Spinal cord (tissue), 10 donors: ENCODE data around the gene ROR2. TPM values are rescaled to one million over a fixed set of nuclear protein-coding genes. Genes with fewer than 3 reads are reported as not detected.

Experiments
- DNase-seq, 6 donors: peaks; one replicate each; pipeline versions ENCODE4 v3.0.0 to v3.0.0-alpha.2; 2013 to 2015; ENCODE audit warnings: low spot score in 6 of 6, low read depth in 4 of 6
- H3K27ac ChIP-seq: one replicate; pipeline ENCODE4 v1.5.1; 2013; ENCODE audit warnings: low read depth, low read length, control low read depth
- H3K27me3 ChIP-seq: one replicate; pipeline ENCODE4 v1.6.1; 2013; ENCODE audit warnings: low read length; ENCODE audit not compliant: control insufficient read depth, insufficient read depth
- H3K36me3 ChIP-seq: one replicate; pipeline ENCODE4 v1.6.1; 2013; ENCODE audit warnings: low read length; ENCODE audit not compliant: control insufficient read depth, insufficient read depth
- H3K4me1 ChIP-seq: one replicate; pipeline ENCODE4 v1.6.1; 2013; ENCODE audit warnings: low read length; ENCODE audit not compliant: control insufficient read depth, insufficient read depth
- H3K4me3 ChIP-seq: one replicate; pipeline ENCODE4 v1.5.1; 2013; ENCODE audit warnings: low read depth, low read length, control low read depth
- H3K9me3 ChIP-seq: one replicate; pipeline ENCODE4 v1.6.1; 2013; ENCODE audit warnings: low read length; ENCODE audit not compliant: control insufficient read depth, insufficient read depth
- WGBS: methylation state at CpG from one replicate; pipeline ENCODE4 v1.1.5; 2013; ENCODE audit warnings: missing lambda C conversion rate; ENCODE audit not compliant: insufficient coverage; 5-methylcytosine and 5-hydroxymethylcytosine counted together
- polyA plus RNA-seq, 2 donors: library from polyadenylated mRNA; unstranded; fragments of 120-200 nt; gene quantifications; one replicate each; pipeline ENCODE4 v1.2.1, GENCODE V29; 2013; ENCODE audit not compliant: insufficient read length in 2 of 2
- total RNA-seq, 2 donors: library from RNA; depleted of rRNA in 1 of 2; stranded (reverse); fragments of 120-200 nt in 1 of 2; fragments of >200 nt in 1 of 2; gene quantifications; one replicate each; pipeline versions ENCODE4 v1.2.3 to v1.2.4, GENCODE V29; 2013 to 2014
- donor health status: healthy.

ROR2 gene
- total and polyA plus RNA-seq, 4 donors: 3.1 to 20.6 (median 5.0) TPM

DNA sequence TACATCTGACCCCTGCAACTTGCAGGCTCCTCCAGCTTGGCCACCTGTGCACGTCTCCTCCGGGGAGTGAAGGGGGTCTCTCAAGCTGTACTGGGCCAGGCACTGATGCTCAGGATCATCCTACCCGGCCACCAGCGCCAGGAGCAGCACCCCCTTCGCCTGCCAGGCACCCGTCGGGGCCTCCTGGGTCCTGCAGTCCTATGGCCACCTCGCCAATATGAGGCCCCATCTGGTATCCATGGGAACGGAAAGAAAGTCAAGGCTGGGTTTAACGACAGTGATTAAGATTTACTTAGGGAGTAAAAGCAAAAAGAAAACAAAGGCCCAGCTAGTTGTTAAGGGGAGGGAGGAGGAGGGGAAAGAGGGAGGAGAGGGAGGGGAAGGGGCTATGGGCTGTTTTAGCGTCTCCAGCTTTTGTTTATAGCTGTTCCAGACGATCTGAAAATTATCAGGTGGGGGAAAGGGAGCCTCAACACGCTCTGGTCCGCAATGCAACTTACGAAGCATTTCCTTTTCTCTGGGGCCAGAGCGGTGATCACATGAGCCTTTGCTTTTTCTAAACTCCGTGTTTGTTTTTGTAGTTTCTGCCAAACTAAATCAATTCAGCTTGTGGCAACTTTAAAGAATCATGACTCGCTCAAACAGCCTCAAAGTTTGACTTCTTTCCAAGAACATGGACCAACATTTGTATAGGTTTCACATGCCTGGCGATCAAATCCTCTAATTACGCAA lies 132.4 kb downstream of the ROR2 start:
- DNase-seq: peak in 2 of 6 donors; percentile 79 to 85
- H3K4me3 ChIP-seq: peak overlapping the region; percentile 6
- H3K27ac ChIP-seq: peak overlapping the region; percentile 37

DNA sequence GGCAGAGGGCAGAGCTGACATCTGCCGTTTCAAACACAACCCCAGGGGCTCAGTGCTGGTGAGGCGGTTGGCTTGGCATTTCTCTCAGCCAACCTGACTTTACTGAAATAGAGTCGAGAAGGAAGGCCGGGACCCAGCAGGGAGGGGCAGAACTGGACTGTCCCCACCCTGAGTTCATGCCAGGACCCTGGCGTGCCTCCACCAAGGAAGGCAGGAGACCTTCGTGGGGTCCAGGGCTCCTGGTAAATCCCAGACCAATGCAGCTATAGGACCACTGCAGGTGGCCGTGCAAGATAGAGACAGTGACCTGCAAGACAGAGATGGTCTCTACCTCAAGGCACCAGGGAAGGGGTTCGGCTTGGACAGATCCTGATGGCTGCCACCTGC lies 132.9 kb downstream of the ROR2 start:
- no peak for DNase-seq
- H3K36me3 ChIP-seq: no peaks in the 10 kb centered on the region
- no peaks in the 10 kb centered on the region for H3K27me3 ChIP-seq
- no peak overlapping the region for H3K27ac ChIP-seq
- no peaks in the 10 kb centered on the region for H3K9me3 ChIP-seq
- H3K4me3 ChIP-seq: no peak overlapping the region
- peaks cover 14% of the 10 kb centered on the region for H3K4me1 ChIP-seq
- WGBS: 66% methylated on average over 8 of the region's 8 CpGs

More for the DNA sequence above, 132.4 kb downstream of the ROR2 start:
- Histone ChIP-seq H3K36me3 (no peaks in the 10 kb centered on the region), H3K9me3 (no peaks in the 10 kb centered on the region), H3K27me3 (no peaks in the 10 kb centered on the region), H3K4me1 (peaks cover 14% of the 10 kb centered on the region)
- 11% methylated on average over 20 of the region's 20 CpGs for WGBS

DNA sequence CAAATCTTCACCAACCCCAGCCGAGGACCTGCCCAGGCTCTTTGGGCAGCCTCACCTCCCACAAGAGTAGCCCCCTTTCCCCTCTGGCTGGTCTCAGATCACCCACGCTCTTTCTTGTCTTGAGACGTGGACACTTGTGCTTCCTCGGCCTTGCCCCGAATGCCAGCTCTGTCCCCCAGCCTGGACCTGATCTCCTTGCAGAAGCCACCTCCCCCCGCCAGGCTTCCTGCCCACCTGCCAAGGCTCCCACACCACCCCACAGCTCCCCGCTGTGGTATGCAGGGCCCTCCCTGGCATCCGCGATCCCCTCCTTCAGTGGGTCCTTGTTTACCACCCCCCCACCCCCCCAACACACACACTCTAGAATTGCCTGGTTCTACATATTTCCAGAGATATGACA lies 133.7 kb downstream of the ROR2 start:
- H3K36me3 ChIP-seq: no peaks in the 10 kb centered on the region
- H3K27ac ChIP-seq: no peak overlapping the region
- H3K27me3 ChIP-seq: no peaks in the 10 kb centered on the region
- 97% methylated on average over 6 of the region's 9 CpGs for WGBS
- H3K9me3 ChIP-seq: no peaks in the 10 kb centered on the region
- no peak overlapping the region for H3K4me3 ChIP-seq
- no peak for DNase-seq
- peaks cover 14% of the 10 kb centered on the region for H3K4me1 ChIP-seq

DNA sequence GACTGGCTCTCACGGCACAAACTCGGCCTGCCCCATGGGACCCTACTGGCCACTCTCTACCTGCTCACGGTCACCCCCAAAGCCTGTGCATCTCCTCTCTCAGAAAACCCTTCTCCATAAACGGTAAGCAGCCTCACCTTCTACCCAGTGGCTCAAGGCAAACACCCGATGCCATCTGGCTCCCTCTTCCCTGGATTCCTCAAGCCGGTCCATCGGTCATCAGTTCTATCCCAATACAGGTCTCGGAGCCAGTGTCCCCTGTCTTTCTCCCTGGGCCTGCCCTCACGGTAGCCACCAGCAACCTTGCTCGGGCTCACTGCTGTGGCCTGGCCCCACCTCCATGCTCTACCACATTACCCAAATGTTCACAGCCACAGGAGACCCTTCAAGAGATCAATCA lies 134.1 kb downstream of the ROR2 start:
- DNase-seq: no peak

DNA sequence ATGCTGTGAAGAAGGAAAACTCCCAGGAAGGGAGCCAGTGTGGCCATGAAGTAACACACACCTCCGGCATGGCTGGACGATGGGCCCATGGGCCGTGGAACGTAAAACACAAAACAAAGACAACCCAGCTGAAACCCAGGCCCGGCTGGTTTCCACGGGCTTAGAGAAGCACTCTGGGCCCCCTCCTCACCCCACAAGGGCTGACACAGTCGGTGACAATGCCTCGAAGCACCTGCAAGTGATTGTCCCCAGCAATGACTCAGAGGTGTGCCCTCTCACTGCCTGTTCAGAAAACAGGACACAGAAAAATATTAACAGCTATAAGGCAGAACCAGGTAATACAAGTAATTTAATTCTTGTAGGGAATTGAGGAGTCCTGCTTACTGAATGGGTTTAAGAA lies 135.3 kb downstream of the ROR2 start:
- DNase-seq: no peak
- H3K36me3 ChIP-seq: no peaks in the 10 kb centered on the region
- WGBS: 58% methylated on average over 8 of the region's 8 CpGs
- no peaks in the 10 kb centered on the region for H3K27me3 ChIP-seq
- no peaks in the 10 kb centered on the region for H3K9me3 ChIP-seq
- H3K4me3 ChIP-seq: no peak overlapping the region
- H3K27ac ChIP-seq: no peak overlapping the region
- H3K4me1 ChIP-seq: peaks cover 14% of the 10 kb centered on the region

More for the DNA sequence above, 134.1 kb downstream of the ROR2 start:
- no peaks in the 10 kb centered on the region for H3K9me3 ChIP-seq
- no peaks in the 10 kb centered on the region for H3K27me3 ChIP-seq
- no peak overlapping the region for H3K27ac ChIP-seq
- H3K4me3 ChIP-seq: no peak overlapping the region
- H3K36me3 ChIP-seq: no peaks in the 10 kb centered on the region
- WGBS: over 99% methylated on average over 10 of the region's 10 CpGs
- peaks cover 14% of the 10 kb centered on the region for H3K4me1 ChIP-seq

DNA sequence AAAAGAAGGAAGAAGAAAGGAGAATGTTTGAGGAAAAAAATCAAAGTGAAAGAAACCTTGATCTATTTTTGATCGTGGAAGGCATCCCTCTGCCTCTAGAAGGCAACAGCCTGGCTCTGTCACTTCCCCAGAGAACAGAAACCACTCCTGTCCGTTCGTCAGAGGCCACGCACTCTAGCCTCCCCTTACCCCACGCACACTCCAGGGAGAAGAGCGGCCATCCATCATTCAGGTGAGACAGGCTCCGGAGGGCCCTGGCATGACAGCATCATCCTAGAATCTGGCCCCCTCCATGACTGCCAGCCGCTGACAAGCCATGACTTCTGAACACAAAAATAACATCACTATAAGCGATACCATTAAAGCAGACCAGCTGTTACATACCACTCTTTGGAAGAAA lies 135.8 kb downstream of the ROR2 start:
- no peak overlapping the region for H3K27ac ChIP-seq
- peaks cover 17% of the 10 kb centered on the region for H3K4me1 ChIP-seq
- no peaks in the 10 kb centered on the region for H3K9me3 ChIP-seq
- no peaks in the 10 kb centered on the region for H3K27me3 ChIP-seq
- no peak for DNase-seq
- no peak overlapping the region for H3K4me3 ChIP-seq
- H3K36me3 ChIP-seq: no peaks in the 10 kb centered on the region
- WGBS: 77% methylated on average over 9 of the region's 9 CpGs

DNA sequence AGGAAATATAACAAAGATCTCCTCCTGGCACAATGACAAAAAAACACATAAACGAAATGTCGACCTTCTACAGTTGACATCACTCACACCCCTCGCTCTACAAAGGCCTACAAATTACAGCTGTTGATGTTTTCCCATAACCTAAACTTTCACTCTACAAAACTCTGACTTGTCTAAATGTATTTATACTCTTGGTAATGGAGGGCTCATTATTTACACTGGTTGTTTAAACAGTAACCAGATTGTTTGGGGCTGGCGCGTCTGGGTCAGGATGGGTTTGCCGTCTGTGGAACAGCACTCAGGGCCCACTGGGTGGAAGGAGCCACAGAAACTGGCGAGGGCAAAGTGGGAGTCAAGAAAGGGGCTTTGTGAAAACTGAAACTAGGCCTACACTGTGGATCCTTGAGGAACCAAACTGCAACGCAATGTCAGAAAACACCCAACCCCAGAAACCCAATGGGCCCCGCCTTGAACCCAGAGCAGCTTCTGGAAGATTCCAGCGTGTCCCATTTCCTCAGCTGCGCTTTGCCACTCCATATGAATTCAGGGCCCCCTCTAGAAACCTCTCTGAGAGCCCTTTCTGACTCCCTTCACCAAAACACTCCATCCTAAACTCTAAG lies 136.7 kb downstream of the ROR2 start:
- 84% methylated on average over 9 of the region's 11 CpGs for WGBS
- Histone ChIP-seq H3K27ac (no peak overlapping the region), H3K36me3 (no peaks in the 10 kb centered on the region)

DNA sequence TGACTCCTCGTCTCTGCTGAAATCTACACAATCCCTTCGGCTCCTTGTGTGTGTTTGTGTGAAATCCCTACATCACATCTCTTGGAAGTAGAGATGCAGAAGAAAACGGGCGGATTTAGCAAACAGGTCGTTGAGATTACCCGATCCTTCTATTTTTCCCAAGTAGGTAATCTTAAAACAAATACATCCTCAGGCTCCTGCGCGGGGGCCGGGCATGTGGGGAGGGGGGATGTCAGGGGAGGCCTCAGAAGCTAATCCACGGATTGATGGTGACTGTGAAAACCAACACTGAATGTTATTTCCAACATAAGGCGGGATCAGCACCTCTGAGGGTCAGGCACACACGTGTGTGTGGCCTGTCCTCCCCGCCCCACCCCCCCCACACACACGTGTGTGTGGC lies 137.8 kb downstream of the ROR2 start:
- no CpG with 5 or more reads among the region's 14 CpGs for WGBS
- DNase-seq: no peak
- peaks cover 7% of the 10 kb centered on the region for H3K4me1 ChIP-seq
- H3K27me3 ChIP-seq: no peaks in the 10 kb centered on the region
- no peaks in the 10 kb centered on the region for H3K9me3 ChIP-seq
- H3K27ac ChIP-seq: no peak overlapping the region
- no peak overlapping the region for H3K4me3 ChIP-seq
- H3K36me3 ChIP-seq: no peaks in the 10 kb centered on the region

More for the DNA sequence above, 136.7 kb downstream of the ROR2 start:
- H3K9me3 ChIP-seq: no peaks in the 10 kb centered on the region
- DNase-seq: no peak
- no peaks in the 10 kb centered on the region for H3K27me3 ChIP-seq
- no peak overlapping the region for H3K4me3 ChIP-seq
- H3K4me1 ChIP-seq: peaks cover 13% of the 10 kb centered on the region

DNA sequence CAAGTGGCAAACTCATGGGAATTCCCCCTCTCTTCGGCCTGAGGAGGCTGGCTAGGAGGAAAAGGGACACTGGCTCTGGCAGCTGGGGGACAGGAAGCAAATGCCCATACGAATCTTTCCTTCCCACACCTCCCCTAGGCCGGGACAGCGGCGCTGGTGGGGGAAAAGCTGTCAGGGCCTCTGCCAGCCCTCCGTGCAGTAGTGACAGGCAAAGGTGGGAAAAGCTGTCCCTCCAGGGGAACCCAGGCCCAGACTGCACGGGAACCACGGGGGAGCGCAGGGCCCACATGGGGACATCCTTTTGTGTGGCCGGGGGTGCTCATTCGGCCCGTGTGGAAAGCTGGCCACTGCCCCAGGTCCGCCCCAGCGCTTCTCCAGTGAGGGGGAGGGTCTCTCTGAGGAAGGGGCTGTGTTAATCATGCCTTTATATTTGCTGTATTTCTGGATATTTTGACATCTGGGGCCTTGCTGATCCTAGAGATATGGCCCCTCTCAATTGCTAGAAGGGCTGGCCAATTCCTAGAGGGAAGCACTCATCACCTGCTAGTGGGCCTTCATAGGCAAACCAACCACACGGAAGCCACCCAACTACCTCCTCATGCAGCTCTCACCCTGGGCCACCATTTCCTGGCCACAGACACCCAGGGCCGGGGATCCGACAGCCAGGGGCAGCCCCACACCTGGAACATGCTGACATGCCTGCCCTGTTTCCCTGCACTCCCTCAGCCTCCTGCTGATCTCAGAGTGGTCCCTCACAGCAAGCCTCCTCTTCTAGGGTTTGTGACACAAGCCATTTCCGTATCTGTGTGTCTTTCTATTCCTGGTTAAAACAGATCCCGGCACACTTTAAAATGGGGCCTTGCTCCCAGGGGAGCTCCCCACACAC lies 138.8 kb downstream of the ROR2 start:
- 71% methylated on average over 13 of the region's 19 CpGs for WGBS
- peaks cover 3% of the 10 kb centered on the region for H3K4me1 ChIP-seq
- H3K36me3 ChIP-seq: no peaks in the 10 kb centered on the region
- no peak overlapping the region for H3K27ac ChIP-seq
- DNase-seq: no peak
- no peaks in the 10 kb centered on the region for H3K27me3 ChIP-seq
- no peak overlapping the region for H3K4me3 ChIP-seq
- H3K9me3 ChIP-seq: no peaks in the 10 kb centered on the region
